MM.1S (cell line): ENCODE measurements around the gene ACCS.

Experiments used
- DNase-seq: peaks from one replicate; pipeline ENCODE4 v3.0.0-alpha.2; 2015
- H2AFZ ChIP-seq: fragments of 300-600 bp; sonication (generic); 2 replicates; pipeline ENCODE4 v1.6.0; 2016; ENCODE audit warnings: antibody characterized with exemption, low read length
- H3F3A ChIP-seq: fragments of 300-600 bp; sonication (generic); 2 replicates; pipeline ENCODE4 v1.6.1; 2016; ENCODE audit warnings: mild to moderate bottlenecking, antibody characterized with exemption, low read length, moderate library complexity, mixed read lengths; ENCODE audit not compliant: insufficient read depth
- H3K27ac ChIP-seq: fragments of 300-600 bp; sonication (generic); 2 replicates; pipeline ENCODE4 v1.5.1; 2016; ENCODE audit warnings: mild to moderate bottlenecking, low read length
- H3K27me3 ChIP-seq: fragments of 300-600 bp; sonication (generic); replicated peaks from 2 replicates; pipeline ENCODE4 v1.6.0; 2016; ENCODE audit warnings: low read length; ENCODE audit not compliant: insufficient read depth
- H3K36me3 ChIP-seq: fragments of 300-600 bp; sonication (generic); replicated peaks from 2 replicates; pipeline ENCODE4 v1.6.1; 2016; ENCODE audit warnings: mild to moderate bottlenecking, low read length, mixed read lengths; ENCODE audit not compliant: insufficient read depth
- H3K4me1 ChIP-seq: fragments of 300-600 bp; sonication (generic); 2 replicates; pipeline ENCODE4 v1.6.1; 2016; ENCODE audit warnings: low read length, mixed read lengths
- H3K4me2 ChIP-seq: fragments of 300-600 bp; sonication (generic); 2 replicates; pipeline ENCODE4 v1.6.0; 2016; ENCODE audit warnings: low read depth, low read length
- H3K4me3 ChIP-seq: fragments of 300-600 bp; sonication (generic); 2 replicates; pipeline ENCODE4 v1.5.1; 2016; ENCODE audit warnings: low read length, mixed read lengths
- H3K79me2 ChIP-seq: fragments of 300-600 bp; sonication (generic); 2 replicates; pipeline ENCODE4 v1.6.1; 2016; ENCODE audit warnings: mixed run types, low read length, mixed read lengths
- H3K9ac ChIP-seq: fragments of 300-600 bp; sonication (generic); 2 replicates; pipeline ENCODE4 v1.6.1; 2016; ENCODE audit warnings: low read length, mixed read lengths
- H3K9me2 ChIP-seq: fragments of 300-600 bp; sonication (generic); replicated peaks from 2 replicates; pipeline ENCODE4 v1.6.1; 2016; ENCODE audit warnings: mild to moderate bottlenecking, low read length, mixed read lengths; ENCODE audit not compliant: insufficient read depth
- H3K9me3 ChIP-seq: fragments of 300-600 bp; sonication (generic); replicated peaks from 2 replicates; pipeline ENCODE4 v1.6.1; 2016; ENCODE audit warnings: mild to moderate bottlenecking, low read length, mixed read lengths; ENCODE audit not compliant: insufficient read depth
- H4K20me1 ChIP-seq: fragments of 300-600 bp; sonication (generic); 2 replicates; pipeline ENCODE4 v1.6.1; 2016; ENCODE audit warnings: mild to moderate bottlenecking, low read length, moderate library complexity, mixed read lengths; ENCODE audit not compliant: insufficient read depth
- EZH2 ChIP-seq: fragments of 300-600 bp; sonication (generic); optimal IDR thresholded peaks from 2 replicates; pipeline ENCODE3; 2017; ENCODE audit warnings: low read depth, mild to moderate bottlenecking, antibody characterized with exemption, low read length, mixed read lengths
- EZH2phosphoT487 ChIP-seq: fragments of 300-600 bp; sonication (generic); IDR thresholded peaks from 2 replicates; pipeline ENCODE4 v1.6.1; 2018; ENCODE audit warnings: antibody characterized with exemption, low read length
- TF ChIP-seq, protein P1 (sequence below): fragments of 300-600 bp; sonication (generic); IDR thresholded peaks from 2 replicates; pipeline ENCODE4 v1.5.1; 2016; ENCODE audit warnings: antibody characterized with exemption, low read length, mixed read lengths

The ACCS gene

DNA sequence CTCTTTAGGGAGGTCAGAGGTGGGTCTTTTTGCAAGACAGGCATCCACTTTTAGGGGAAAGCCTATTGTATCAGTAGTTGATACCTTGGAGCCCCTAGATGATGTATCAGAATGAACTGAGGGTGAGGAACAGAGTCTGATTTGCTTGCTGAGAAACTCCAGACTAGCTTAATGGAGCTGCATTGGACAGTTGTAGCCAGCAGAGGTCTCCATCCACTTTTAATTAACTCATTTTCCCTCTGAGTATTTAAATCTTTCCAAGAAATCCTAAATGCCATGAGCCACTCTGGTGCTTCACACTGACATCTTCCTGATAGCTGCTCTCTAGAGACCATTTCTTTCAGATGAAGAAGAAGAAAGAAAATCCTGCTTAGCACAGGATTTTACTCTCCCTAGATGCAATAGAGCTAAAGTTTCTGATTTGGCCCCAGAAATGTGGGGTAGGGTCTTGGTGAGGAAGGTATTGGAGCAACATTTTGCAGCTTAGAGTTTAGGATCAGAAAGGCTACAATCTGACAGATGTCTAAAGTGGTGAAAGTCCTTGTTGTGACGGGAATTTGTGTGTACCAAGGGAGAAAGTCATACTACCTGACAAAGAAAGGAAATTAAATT, 67.4 kb downstream of the ACCS start:
- TF ChIP-seq EZH2phosphoT487 (no peak), EZH2 (no peak)
- TF ChIP-seq, protein P1, sequence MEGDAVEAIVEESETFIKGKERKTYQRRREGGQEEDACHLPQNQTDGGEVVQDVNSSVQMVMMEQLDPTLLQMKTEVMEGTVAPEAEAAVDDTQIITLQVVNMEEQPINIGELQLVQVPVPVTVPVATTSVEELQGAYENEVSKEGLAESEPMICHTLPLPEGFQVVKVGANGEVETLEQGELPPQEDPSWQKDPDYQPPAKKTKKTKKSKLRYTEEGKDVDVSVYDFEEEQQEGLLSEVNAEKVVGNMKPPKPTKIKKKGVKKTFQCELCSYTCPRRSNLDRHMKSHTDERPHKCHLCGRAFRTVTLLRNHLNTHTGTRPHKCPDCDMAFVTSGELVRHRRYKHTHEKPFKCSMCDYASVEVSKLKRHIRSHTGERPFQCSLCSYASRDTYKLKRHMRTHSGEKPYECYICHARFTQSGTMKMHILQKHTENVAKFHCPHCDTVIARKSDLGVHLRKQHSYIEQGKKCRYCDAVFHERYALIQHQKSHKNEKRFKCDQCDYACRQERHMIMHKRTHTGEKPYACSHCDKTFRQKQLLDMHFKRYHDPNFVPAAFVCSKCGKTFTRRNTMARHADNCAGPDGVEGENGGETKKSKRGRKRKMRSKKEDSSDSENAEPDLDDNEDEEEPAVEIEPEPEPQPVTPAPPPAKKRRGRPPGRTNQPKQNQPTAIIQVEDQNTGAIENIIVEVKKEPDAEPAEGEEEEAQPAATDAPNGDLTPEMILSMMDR: peak; percentile 54
- Histone ChIP-seq H2AFZ (no peak overlapping the region), H3K27ac (no peak overlapping the region), H3K9me2 (no peaks in the 10 kb centered on the region), H3K27me3 (no peaks in the 10 kb centered on the region), H3K4me1 (no peaks in the 10 kb centered on the region), H3F3A (no peaks in the 10 kb centered on the region), H3K79me2 (no peaks in the 10 kb centered on the region), H4K20me1 (no peaks in the 10 kb centered on the region), H3K4me2 (no peak overlapping the region), H3K4me3 (no peak overlapping the region), H3K9ac (no peak overlapping the region), H3K36me3 (no peaks in the 10 kb centered on the region), H3K9me3 (no peaks in the 10 kb centered on the region)
- no peak for DNase-seq
